Left cardiac atrium (tissue), 4 donors: Measurements from ENCODE around the gene NUDT21. TPM values are rescaled to one million over a fixed set of nuclear protein-coding genes. Genes with fewer than 3 reads are reported as not detected.
"Not testable (repeated sequence)": the region's sequence is repeated elsewhere in the genome, so short reads cannot be mapped to it uniquely, and the experiment has no call there.

Source experiments
- ATAC-seq, 2 donors: fragments of 200-7000 bp; cut with Tn5 transposase; one replicate each; pipeline ENCODE4 v1.9.1; 2020; ENCODE audit warnings: mild to moderate bottlenecking in 2 of 2, moderate library complexity in 2 of 2
- DNase-seq: peaks from one replicate; pipeline ENCODE4 v3.0.0-alpha.2; 2020
- intact Hi-C, 2 donors: fragments of 100-400 bp; cut with DNase I; formaldehyde crosslinking; loops; one replicate each; pipeline versions ENCODE4 v1.14.1 to v1.15.1; 2022 to 2023
- total RNA-seq, 2 donors: library from RNA; stranded (reverse); fragmentation: NEBNext Ultra II Directional; extraction: Animal tissue kit (Norgen Biotek cat#: 25700); gene quantifications; one replicate each; pipeline ENCODE4 v1.2.1, GENCODE V29; 2021
- donor health status: DM: no; HTN: yes; CAD: no.
- donor health status: DM: no; HTN: yes; CAD: no; lungs with severe emphysema.
- donor health status: DM: yes; HTN: yes; CAD: no.
- donor health status: Dilated cardiomyopathy.

The NUDT21 gene
- total RNA-seq, 2 donors from 2014 or later: 66.2 to 77.8 TPM

- no peak for DNase-seq
- intact Hi-C loops: no loop called here
These were observed 62.9 kb downstream of the NUDT21 start for GRCh38 chr16:56388209-56388608.

DNA sequence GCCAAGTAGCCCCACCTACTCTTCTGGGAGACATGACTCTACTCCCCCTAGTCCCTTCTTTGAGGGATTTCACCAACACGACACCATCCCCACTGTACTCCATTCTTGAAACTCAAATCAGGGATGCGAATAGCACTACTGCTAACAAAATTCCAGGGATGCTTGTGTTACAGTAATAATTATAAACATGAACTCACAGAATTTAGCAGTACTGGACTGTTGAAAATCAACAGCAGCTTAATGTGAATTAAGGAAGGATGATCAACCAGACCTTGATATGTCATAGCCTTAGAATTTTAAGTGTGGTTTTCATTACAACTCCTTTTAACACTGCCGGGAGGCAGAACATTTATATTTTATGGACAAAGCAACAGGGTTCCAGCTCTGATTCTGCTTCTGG, 63.7 kb downstream of the NUDT21 start:
- no peak for DNase-seq

More at GRCh38 chr16:56388209-56388608, 62.9 kb downstream of the NUDT21 start:
- no peak for ATAC-seq

DNA sequence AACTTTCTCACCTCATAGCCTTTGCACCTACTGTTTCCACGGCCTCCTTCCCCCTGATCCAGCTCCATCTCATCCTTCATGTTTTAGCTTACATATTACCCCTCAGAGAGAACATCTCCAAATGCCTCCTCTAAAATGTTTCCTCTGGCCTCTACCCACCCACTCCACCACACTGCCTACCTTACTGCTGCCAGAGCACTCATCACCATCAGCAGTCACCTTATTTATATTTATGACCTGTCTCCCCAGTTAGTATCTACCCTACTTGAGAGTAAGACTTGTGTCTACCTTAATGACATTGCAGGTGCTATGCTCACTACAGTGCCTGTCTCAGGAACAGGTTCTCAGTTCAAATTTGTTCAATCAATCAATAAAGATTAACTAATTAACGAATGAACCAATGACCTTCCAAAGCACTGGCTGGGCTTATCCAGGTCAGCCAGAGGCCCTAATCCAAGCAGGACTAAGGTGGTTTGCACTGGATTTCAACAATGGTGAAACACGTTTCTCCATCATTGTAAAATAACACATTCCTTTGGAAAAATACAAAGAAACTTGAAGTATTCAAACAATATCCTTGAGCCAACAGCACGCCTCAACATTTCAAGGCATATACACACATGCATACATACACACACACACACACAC, 66.9 kb downstream of the NUDT21 start:
- DNase-seq: no peak
- intact Hi-C loops: no loop called here
- peak in 1 of 2 donors; percentile 43 for ATAC-seq

More for the DNA sequence above, 63.7 kb downstream of the NUDT21 start:
- intact Hi-C loops: no loop called here
- ATAC-seq: no peak

DNA sequence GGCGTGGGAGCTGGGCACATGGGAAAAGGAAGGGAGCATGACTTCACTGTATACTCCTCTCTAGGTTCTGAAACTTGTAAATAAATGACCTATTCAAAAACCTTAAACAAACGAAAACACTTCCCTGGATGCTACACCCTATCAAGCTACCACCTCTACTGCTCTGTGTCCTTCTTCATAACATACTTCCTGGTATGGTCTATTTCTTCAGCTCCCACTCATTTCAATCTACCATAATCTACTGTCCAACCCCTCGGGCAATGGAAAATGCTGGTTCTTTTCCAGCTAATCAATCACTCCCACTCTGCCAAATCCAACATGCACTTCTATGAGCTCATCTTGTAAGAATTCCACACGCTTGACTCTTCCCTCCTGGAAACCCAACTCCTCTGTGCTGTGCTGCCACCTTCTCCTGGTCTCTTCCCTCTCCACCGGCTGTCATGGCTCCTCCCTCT, 68.2 kb downstream of the NUDT21 start:
- DNase-seq (no peak), ATAC-seq (peak in 1 of 2 donors; percentile 75)
- intact Hi-C loops: no loop called here

GRCh38 chr16:56382459-56382858, 68.7 kb downstream of the NUDT21 start:
- DNase-seq: no peak
- no peak for ATAC-seq
- intact Hi-C loops: no loop called here

GRCh38 chr16:56380778-56381485, 70.2 kb downstream of the NUDT21 start:
- DNase-seq, intact Hi-C loops, ATAC-seq: not testable (repeated sequence)

Other genes starting within 250 kb of the NUDT21 start
- 10 to 100 TPM; 78.6 to 94.4 TPM for gene AMFR, start 25.8 kb downstream of the NUDT21 start, total RNA-seq
- 10 to 100 TPM; 22.6 to 40.1 TPM for gene OGFOD1, start 222 bp upstream of the NUDT21 start, total RNA-seq
- 10 to 100 TPM; 39.4 to 55.0 TPM for gene BBS2, start 68.7 kb upstream of the NUDT21 start, total RNA-seq
- not detected for gene MT4, start 113.7 kb upstream of the NUDT21 start, total RNA-seq
- gene MT3, start 138.2 kb upstream of the NUDT21 start, total RNA-seq: 10 to 100 TPM in 1 of 2 donors, 1 to 10 TPM in 1; 8.2 to 11.5 TPM
- 100 to 1,000 TPM; 147 to 411 TPM for gene MT2A, start 157.3 kb upstream of the NUDT21 start, total RNA-seq
- 100 to 1,000 TPM in 1 of 2 donors, 10 to 100 TPM in 1; 84.7 to 114 TPM for gene MT1E, start 174.4 kb upstream of the NUDT21 start, total RNA-seq
- gene MT1M, start 181.3 kb upstream of the NUDT21 start, total RNA-seq: 10 to 100 TPM; 15.2 to 50.8 TPM
- gene MT1A, start 187.3 kb upstream of the NUDT21 start, total RNA-seq: 100 to 1,000 TPM in 1 of 2 donors, 10 to 100 TPM in 1; 19.0 to 104 TPM
- not detected for gene MT1B, start 200.6 kb upstream of the NUDT21 start, total RNA-seq
- 1 to 10 TPM; 6.7 to 7.9 TPM for gene MT1F, start 206.6 kb upstream of the NUDT21 start, total RNA-seq
- gene MT1G, start 216.7 kb upstream of the NUDT21 start, total RNA-seq: 1 to 10 TPM; 3.6 to 5.1 TPM
- not detected for gene MT1H, start 218.5 kb upstream of the NUDT21 start, total RNA-seq
- 100 to 1,000 TPM; 104 to 336 TPM for gene MT1X, start 231.1 kb upstream of the NUDT21 start, total RNA-seq